Stimulated activated CD4-positive, alpha-beta T cell treated with anti-CD3 and anti-CD28 coated beads, Interleukin-4, amount 100 ng/mL, for 48 hours (primary cell): Measurements from ENCODE around the gene ZNF20.
A peak's percentile ranks its signal among the peaks of the same experiment; 100 is the strongest.

Experiments used
- DNase-seq, 2 donors: peaks; one replicate each; pipeline ENCODE4 v3.0.0-alpha.2; 2020; ENCODE audit warnings: low read depth in 2 of 2

ZNF20 gene

DNA sequence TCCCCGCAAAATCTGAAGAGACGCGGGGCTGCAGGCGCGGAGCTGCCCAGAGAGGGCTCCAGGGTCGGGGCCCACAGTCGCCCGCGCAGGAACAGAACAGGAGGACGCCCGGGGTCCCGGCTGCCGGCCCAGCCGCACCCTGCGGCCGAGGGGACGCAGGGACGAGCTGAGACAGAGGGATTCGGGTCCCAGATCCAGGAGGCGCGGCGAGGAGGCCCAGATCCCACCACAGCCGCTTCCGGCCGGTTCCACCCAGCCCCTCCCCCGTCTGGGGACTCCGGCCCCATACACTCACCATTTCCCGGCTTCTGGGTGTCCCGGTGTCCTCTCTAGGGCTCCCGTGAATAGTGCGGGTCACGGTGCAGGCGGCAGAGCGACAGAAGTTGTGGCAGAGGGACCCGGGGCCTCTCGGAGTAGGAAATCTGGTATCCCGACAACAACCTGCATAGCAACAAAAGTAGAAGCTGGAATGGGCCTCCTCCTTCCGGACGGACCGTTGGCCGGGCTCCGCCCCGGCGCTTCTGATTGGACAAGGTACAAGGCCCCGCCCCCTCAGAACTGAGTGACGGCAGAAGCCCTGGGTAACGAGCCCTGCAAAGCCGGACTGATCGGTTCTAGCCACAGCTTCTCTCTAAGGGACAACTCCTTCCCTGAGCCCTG lies at the start of gene ZNF20:
TSS of gene ZNF20 (minus strand) at position 466 of the 660 bp plus-strand sequence. CDS start at position 298, 168 bp downstream.
- peak; percentile 88 for DNase-seq

GRCh38 chr19:12187625-12188024 lies 47.5 kb upstream of the ZNF20 start:
- DNase-seq: no peak

DNA sequence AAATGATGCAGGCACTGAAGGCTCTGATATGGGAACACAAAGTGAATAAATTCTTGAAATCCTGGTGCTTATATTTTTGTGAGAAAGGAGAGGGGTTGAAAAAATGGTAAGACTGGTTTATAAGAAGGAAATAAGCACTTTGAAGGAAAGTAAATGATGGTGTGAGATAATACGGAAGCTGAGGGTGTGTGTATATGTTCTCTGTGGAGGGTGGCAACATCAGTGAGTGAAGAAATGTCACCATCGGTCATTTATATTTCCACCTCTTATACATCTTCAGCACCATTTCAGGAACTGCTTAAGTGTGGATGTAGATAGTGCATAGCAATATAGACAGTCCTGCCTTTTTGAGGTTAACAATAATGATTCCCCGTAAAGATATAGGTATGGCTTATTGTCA lies 40.2 kb upstream of the ZNF20 start:
- DNase-seq: no peak

DNA sequence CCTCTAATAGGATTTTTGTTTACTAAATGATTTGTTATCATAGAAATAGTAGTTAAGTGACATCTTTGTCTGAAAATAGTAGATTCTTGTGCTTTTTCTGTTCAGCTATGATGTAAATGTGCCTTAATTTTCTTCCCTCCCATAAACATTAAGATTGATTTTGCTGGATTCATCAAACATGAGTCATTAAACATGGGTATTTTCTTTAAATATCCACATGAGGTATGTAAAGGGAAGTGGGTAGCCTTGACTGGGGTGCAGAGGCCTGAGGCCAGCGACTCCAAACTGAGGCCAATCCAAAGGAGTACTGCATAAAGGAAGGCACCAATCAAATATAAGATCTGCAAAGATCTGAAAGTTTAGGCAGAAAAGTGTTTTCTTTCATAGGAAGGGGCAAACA lies 26.5 kb upstream of the ZNF20 start:
- no peak for DNase-seq

GRCh38 chr19:12163826-12164225 lies 23.7 kb upstream of the ZNF20 start:
- DNase-seq: no peak

GRCh38 chr19:12162882-12163806 lies 23.0 kb upstream of the ZNF20 start, which contains the start of gene ZNF136:
TSS of gene ZNF136 (plus strand) at chr19:12163096. CDS start at chr19:12163204, 108 bp downstream.
- peak; percentile 84 to 92 for DNase-seq

DNA sequence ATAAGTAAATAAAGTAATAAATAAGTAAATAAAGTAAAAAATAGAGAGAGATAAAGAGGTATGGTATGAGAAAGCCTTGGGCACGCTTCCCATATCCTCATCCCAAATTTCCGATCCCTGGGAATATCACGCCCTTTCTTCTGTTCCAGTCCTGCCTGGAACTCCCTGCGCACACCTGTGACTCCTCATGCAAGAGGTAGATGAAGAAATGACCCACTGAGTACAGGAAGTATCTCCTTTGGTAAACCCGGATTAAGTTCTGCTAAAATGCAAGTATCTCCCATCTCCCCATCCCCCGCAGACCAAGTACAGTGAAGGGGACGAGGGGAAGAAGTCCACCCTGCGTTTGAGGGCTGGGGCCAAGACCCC lies 22.3 kb upstream of the ZNF20 start:
- no peak for DNase-seq

- no peak for DNase-seq
Observed at GRCh38 chr19:12159773-12160414, 19.7 kb upstream of the ZNF20 start.

DNA sequence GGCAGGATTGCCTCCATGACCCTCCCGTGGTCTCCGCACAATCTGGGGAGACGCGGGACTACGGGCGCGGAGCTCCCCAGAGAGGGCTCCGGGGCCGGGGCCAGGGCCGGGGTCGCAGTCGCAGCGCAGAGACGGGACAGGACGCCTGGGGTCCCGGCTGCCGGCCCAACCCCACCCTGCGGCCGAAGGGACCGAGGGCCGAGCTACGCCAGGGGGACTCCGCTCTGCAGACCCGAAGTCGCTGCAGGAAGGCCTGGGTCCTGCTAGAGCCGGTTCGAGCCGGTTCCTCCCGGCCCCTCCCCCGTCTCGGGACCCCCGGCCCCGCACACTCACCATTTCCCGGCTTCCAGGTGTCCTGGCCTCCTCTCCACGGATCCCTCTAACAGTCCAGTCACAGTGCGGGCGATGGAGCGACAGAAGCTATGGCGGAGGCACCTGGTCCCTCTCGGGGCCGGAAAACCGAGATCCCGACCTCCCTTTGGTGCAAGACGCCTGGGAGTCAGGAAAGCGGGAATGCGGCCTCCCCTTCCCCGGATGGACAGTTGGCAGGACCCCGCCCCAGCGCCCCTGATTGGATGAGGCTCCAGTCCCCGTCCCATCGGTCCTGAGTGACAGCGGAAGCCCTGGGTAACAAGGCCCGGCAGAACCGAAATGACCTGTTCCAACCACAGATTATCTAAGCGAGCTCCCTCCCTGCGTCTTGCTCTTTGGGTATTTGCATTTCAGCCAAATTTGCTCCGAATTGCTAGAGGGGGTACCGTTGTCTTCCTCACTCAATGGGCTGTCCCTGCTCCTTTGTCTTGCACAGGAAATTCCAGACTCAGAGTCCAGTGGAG lies 16.3 kb upstream of the ZNF20 start, which contains the start of gene ZNF625:
TSS of gene ZNF625 (minus strand) at position 512 of the 836 bp plus-strand sequence. CDS start at position 336, 176 bp downstream.
- peak; percentile 39 to 44 for DNase-seq

GRCh38 chr19:12155324-12155860 lies 15.2 kb upstream of the ZNF20 start:
- DNase-seq: no peak

- DNase-seq: no peak
Observed at GRCh38 chr19:12145348-12145747, 5.2 kb upstream of the ZNF20 start.

GRCh38 chr19:12141405-12141736 lies 1.2 kb upstream of the ZNF20 start:
- DNase-seq: no peak

- peak; percentile 80 to 84 for DNase-seq
Observed at GRCh38 chr19:12140545-12141404, 625 bp upstream of the ZNF20 start.

- no peak for DNase-seq
Observed at GRCh38 chr19:12139269-12139668, 881 bp downstream of the ZNF20 start.

GRCh38 chr19:12137221-12137940 lies 2.8 kb downstream of the ZNF20 start:
- peak in 1 of 2 donors; percentile 15 for DNase-seq

DNA sequence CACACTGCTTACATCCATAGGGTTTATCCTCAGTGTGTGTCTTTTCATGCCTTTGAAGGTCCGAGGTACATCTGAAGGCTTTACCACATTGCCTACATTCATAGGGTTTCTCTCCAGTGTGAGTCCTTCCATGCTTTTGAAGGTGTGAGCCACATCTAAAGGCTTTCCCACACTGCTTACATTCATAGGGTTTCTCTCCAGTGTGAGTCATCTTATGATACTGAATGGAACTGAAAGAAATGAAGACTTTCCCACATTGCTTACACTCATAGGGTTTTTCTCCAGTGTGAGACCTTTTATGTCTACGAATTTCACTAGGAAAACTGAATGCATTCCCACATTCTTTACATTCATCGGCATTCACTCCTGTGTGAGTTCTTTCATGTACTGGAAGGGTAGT lies 7.1 kb downstream of the ZNF20 start:
- DNase-seq: no peak

- DNase-seq: no peak
Observed at GRCh38 chr19:12126707-12127106, 13.4 kb downstream of the ZNF20 start.

DNA sequence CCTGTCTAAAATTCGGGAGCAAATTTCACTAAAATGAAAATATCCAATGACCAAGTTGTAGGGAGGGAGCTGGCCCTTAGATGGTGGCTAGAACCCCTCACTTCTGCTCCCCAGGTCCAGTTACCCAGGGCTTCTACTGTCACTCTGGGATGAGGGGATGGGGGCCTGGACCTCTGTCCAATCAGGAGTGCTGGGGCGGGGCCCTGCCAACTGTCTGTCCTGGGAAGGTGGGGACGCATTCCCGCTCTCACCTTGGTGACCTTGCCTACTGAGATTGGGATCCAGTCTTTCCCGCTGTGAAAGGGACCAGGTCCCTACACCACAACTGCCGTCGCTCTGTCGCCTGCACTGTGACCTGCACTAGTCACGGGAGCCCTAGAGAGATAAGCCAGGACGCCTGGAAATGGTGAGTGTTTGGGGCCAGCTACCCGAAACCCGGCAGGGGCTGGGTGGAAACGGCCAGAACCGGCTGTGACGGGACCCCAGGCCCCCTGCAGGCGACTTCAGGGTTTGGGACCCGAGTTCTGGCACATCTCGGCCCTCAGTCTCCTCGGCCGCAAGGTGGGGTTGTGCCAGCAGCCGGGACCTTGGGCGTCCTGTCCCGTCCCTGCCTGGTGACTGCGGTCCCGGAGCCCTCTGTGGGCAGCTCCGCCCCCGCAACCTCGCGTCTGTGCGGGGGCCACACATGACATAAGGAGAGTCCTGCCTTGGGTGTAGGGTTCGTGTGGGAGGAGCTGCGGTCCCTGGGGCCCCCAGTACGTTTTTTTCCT lies 22.8 kb downstream of the ZNF20 start:
- DNase-seq: no peak

- DNase-seq: no peak
Observed at GRCh38 chr19:12113121-12113520, 27.0 kb downstream of the ZNF20 start.
